Fibroblast of mammary gland (primary cell): ENCODE results near the gene MICU1.
A peak's percentile ranks its signal among the peaks of the same experiment; 100 is the strongest.
"Not testable (repeated sequence)": the region's sequence is repeated elsewhere in the genome, so short reads cannot be mapped to it uniquely, and the experiment has no call there.

ENCODE experiments used
- DNase-seq: peaks from one replicate; pipeline ENCODE4 v3.0.0-alpha.2; 2010; ENCODE audit warnings: low read depth
- H3K4me3 ChIP-seq: 2 replicates; pipeline ENCODE4 v1.5.1; 2011; ENCODE audit warnings: low read depth, mild to moderate bottlenecking, low read length, moderate library complexity; ENCODE audit not compliant: control insufficient read depth
- TF ChIP-seq, protein P1 (sequence below): conservative IDR thresholded peaks from 2 replicates; pipeline ENCODE4 v1.5.1; 2011; ENCODE audit warnings: low read depth, low read length, inconsistent platforms; ENCODE audit not compliant: control insufficient read depth, insufficient read depth

MICU1 gene

GRCh38 chr10:72353965-72354355 lies 271.9 kb downstream of the MICU1 start:
- peak; percentile 25 for DNase-seq
- TF ChIP-seq, protein P1, sequence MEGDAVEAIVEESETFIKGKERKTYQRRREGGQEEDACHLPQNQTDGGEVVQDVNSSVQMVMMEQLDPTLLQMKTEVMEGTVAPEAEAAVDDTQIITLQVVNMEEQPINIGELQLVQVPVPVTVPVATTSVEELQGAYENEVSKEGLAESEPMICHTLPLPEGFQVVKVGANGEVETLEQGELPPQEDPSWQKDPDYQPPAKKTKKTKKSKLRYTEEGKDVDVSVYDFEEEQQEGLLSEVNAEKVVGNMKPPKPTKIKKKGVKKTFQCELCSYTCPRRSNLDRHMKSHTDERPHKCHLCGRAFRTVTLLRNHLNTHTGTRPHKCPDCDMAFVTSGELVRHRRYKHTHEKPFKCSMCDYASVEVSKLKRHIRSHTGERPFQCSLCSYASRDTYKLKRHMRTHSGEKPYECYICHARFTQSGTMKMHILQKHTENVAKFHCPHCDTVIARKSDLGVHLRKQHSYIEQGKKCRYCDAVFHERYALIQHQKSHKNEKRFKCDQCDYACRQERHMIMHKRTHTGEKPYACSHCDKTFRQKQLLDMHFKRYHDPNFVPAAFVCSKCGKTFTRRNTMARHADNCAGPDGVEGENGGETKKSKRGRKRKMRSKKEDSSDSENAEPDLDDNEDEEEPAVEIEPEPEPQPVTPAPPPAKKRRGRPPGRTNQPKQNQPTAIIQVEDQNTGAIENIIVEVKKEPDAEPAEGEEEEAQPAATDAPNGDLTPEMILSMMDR = no peak
- peak overlapping the region; percentile 98 for H3K4me3 ChIP-seq

- DNase-seq = peak; percentile 57
- TF ChIP-seq, protein P1 = no peak
Observed at GRCh38 chr10:72353028-72353964, 272.6 kb downstream of the MICU1 start.

DNA sequence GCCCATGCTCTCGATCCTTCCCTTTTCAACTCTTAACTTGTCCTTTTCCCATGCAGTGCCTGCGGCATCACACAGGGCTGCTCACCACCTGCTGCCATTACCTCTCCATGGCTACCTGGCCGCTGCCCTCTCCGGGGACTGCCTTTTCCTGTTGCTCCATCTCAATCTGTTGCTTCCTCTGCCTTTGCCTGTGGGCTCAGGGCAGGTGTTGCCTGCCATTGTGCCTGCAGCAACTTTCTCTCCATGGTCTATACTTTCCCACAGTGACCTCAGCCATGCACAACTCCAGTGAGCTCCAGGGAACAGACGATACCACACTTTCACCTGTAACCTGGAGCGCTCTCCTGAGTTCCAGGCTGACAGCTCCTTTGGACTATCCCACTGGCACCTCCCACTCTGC lies 274.4 kb downstream of the MICU1 start:
- no peak for DNase-seq
- TF ChIP-seq, protein P1 = no peak

More at GRCh38 chr10:72353028-72353964, 272.6 kb downstream of the MICU1 start:
- peak overlapping the region; percentile 98 for H3K4me3 ChIP-seq

GRCh38 chr10:72349438-72349837 lies 276.4 kb downstream of the MICU1 start:
- no peak overlapping the region for H3K4me3 ChIP-seq
- TF ChIP-seq, protein P1 = no peak
- no peak for DNase-seq

More for the DNA sequence above, 274.4 kb downstream of the MICU1 start:
- no peak overlapping the region for H3K4me3 ChIP-seq

DNA sequence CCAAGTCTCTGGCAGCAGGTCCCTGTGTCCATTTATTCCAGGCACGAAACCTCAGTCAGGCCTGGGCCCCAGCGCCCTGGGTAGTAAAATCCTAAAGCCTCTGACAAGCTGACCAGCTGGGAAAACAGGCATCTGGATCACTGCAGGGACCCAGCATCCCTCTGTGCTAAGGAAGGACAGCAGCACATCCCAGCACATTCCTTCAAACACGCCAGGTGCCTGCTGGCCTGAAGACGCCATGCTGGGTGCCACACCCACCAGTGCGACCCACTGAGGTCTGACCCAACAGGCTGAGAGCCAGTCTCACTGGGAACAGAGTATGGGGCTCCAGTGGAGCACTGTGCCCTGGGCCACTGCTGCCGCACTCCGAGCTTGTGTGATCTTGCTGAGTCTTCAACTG lies 277.6 kb downstream of the MICU1 start:
- H3K4me3 ChIP-seq = no peak overlapping the region
- DNase-seq = no peak
- TF ChIP-seq, protein P1 = no peak

DNA sequence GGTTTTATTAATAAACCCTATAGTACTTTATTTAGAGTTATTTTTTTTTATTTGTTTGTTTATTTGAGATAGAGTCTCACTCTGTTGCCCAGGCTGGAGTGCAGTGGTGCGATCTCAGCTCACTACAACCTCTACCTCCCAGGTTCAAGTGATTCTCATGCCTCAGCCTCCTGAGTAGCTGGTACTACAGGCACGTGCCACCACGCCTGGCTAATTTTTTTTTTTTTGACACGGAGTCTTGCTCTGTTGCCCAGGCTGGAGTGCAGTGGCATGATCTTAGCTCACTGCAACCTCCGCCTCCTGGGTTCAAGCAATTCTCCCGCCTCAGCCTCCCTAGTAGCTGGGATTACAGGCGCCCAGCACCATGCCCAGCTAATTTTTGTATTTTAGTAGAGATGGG lies 279.8 kb downstream of the MICU1 start:
- DNase-seq, H3K4me3 ChIP-seq: not testable (repeated sequence)

DNA sequence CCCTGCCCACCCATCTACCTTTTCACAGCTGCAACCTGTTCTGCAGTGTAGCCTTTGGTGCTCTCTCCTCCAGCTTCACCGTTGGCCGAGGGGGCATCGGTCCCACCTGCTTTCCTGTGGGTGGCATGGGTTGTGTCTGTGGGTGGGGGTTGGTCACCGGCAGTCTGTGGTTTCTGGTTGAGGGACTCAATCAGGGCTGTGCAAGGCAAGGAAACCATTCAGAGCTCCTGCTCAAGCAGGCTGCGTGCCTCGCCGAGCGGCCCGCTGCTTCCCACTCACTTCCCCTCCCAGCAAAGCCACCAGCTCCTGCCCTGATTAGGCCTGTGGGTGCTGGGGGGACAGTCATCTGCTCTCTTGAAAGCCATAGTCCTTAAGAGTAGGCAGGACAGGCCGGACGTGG lies 280.9 kb downstream of the MICU1 start:
- TF ChIP-seq, protein P1 = no peak
- H3K4me3 ChIP-seq = no peak overlapping the region
- no peak for DNase-seq
